ENCODE data around the gene PACRG. TPM values are rescaled to one million over a fixed set of nuclear protein-coding genes. Genes with fewer than 3 reads are reported as not detected.

PACRG gene
- total RNA-seq, 2 experiments from 2014 or later = 0.66 to 0.81 TPM

DNA sequence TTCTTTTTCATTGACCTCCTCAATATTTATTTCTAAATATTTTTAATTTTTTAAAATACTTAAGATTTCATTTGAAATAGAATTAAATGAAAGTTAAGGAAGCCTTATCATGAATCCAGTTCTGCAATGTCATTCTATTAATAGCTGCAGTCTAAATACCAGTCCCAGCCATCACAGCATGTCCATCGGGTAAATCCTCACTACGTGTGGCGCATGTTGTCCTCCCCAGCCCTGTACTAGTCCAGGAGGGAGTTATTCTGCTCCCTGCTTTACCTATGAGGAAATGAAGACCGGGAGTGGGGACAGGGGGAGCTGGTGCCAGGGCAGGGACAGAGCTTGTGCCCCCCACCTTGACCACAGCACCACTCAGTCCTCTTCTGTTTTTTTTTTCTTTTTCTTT is 561.7 kb downstream of the PACRG start:
- ATAC-seq (ENCODE audit: poor library complexity) = no peak
- TF ChIP-seq, protein P1, sequence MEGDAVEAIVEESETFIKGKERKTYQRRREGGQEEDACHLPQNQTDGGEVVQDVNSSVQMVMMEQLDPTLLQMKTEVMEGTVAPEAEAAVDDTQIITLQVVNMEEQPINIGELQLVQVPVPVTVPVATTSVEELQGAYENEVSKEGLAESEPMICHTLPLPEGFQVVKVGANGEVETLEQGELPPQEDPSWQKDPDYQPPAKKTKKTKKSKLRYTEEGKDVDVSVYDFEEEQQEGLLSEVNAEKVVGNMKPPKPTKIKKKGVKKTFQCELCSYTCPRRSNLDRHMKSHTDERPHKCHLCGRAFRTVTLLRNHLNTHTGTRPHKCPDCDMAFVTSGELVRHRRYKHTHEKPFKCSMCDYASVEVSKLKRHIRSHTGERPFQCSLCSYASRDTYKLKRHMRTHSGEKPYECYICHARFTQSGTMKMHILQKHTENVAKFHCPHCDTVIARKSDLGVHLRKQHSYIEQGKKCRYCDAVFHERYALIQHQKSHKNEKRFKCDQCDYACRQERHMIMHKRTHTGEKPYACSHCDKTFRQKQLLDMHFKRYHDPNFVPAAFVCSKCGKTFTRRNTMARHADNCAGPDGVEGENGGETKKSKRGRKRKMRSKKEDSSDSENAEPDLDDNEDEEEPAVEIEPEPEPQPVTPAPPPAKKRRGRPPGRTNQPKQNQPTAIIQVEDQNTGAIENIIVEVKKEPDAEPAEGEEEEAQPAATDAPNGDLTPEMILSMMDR (IDR thresholded peaks at IDR 0.05) = no peak
- ChIA-PET POLR2A (no interaction called here), CTCF (no interaction called here)
- Mint-ChIP-seq H3K27ac (no peak overlapping the region), H3K36me3 (ENCODE audit: low read depth) (no peaks in the 10 kb centered on the region), H3K9me3 (no peaks in the 10 kb centered on the region), H3K4me1 (ENCODE audit: low read depth) (no peaks in the 10 kb centered on the region), H3K4me3 (no peak overlapping the region), H3K27me3 (no peaks in the 10 kb centered on the region)
- Histone ChIP-seq H3K27me3 (ENCODE audit: control insufficient read depth in 1 of 2, insufficient read depth in 2 of 2, low read length in 2 of 2) (no peaks in the 10 kb centered on the region), H3K9me3 (ENCODE audit: control insufficient read depth in 1 of 2, insufficient read depth in 1 of 2, low read length in 2 of 2) (no peaks in the 10 kb centered on the region), H3K36me3 (ENCODE audit: insufficient read depth, low read length) (no peaks in the 10 kb centered on the region), H3K4me1 (ENCODE audit: insufficient read depth, low read length) (no peaks in the 10 kb centered on the region), H3K27ac (ENCODE audit: low read depth in 1 of 2, low read length in 2 of 2) (no peak overlapping the region), H3K4me3 (ENCODE audit: low read length) (no peak overlapping the region)
- DNase-seq = no peak
- intact Hi-C loops (cut with DNase I, micrococcal nuclease) = no loop called here

DNA sequence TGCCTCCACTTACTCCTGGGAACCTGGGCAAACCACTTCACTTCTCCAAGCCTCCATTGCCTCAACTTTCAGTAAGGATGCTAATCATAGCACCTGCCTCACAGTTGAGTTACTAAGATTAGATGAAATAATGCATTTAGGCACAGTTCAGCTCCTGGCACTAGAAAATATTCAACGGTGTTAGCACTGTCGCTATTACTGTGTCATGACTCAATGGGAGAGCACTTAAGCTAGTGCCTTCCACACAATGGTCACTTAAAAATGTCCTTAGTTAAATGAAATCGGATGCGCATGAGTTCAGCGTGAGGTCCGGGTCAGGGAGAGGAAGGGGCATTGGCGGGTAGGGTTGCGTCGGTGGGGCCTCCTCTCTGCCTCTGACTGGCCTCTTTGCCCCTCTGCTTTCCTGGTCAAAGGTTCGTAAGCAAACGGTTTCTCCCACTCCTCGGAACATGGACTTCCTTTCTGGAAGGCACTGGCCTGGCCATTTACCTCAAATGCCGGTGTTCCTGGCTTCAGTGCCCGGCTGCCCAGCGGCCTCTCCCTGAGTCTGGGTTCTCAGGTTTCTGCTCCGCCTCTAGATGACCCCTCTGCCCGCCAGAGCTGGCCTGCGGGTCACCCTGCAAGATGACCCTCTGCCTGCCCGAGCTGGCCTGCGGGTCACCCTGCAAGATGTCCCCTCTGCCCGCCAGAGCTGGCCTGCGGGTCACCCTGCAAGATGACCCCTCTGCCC is 562.9 kb downstream of the PACRG start:
- H3K4me3 Mint-ChIP-seq = no peak overlapping the region
- Histone ChIP-seq H3K4me1 (ENCODE audit: insufficient read depth, low read length) (no peaks in the 10 kb centered on the region), H3K9me3 (ENCODE audit: control insufficient read depth in 1 of 2, insufficient read depth in 1 of 2, low read length in 2 of 2) (no peaks in the 10 kb centered on the region), H3K36me3 (ENCODE audit: insufficient read depth, low read length) (no peaks in the 10 kb centered on the region), H3K27ac (ENCODE audit: low read depth in 1 of 2, low read length in 2 of 2) (no peak overlapping the region), H3K4me3 (ENCODE audit: low read length) (no peak overlapping the region), H3K27me3 (ENCODE audit: control insufficient read depth in 1 of 2, insufficient read depth in 2 of 2, low read length in 2 of 2) (no peaks in the 10 kb centered on the region)
- ATAC-seq (ENCODE audit: poor library complexity) = no peak
- H3K36me3 Mint-ChIP-seq (ENCODE audit: low read depth) = no peaks in the 10 kb centered on the region
- ChIA-PET POLR2A (no interaction called here), CTCF (no interaction called here)
- intact Hi-C loops (cut with DNase I, micrococcal nuclease) = no loop called here
- no peak for DNase-seq
- H3K27ac Mint-ChIP-seq = no peak overlapping the region
- no peaks in the 10 kb centered on the region for H3K4me1 Mint-ChIP-seq (ENCODE audit: low read depth)
- no peaks in the 10 kb centered on the region for H3K9me3 Mint-ChIP-seq
- no peaks in the 10 kb centered on the region for H3K27me3 Mint-ChIP-seq
- TF ChIP-seq, protein P1 (IDR thresholded peaks at IDR 0.05) = no peak

DNA sequence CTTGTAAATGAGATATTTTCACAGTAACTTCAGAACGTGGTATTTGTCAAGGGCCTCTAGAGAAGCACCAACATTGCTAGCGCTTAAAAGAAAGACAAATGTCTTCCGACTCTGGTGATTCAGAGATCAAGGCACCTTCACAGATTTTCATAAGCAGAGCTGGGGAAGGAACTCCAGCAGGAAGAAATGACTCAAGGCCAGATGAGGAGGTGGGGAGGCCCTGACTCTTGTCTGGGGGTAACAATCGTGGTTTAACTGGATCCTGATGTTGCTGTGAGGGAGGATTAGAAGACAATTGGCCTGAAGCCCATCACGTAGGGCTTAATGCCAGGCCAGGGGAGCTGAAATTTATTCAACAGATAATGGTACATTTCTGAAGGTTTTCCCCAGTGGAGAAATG is 563.8 kb downstream of the PACRG start:
- H3K27ac Mint-ChIP-seq = no peak overlapping the region
- Histone ChIP-seq H3K27me3 (ENCODE audit: control insufficient read depth in 1 of 2, insufficient read depth in 2 of 2, low read length in 2 of 2) (no peaks in the 10 kb centered on the region), H3K36me3 (ENCODE audit: insufficient read depth, low read length) (no peaks in the 10 kb centered on the region), H3K4me3 (ENCODE audit: low read length) (no peak overlapping the region), H3K27ac (ENCODE audit: low read depth in 1 of 2, low read length in 2 of 2) (no peak overlapping the region), H3K4me1 (ENCODE audit: insufficient read depth, low read length) (no peaks in the 10 kb centered on the region), H3K9me3 (ENCODE audit: control insufficient read depth in 1 of 2, insufficient read depth in 1 of 2, low read length in 2 of 2) (no peaks in the 10 kb centered on the region)
- H3K4me3 Mint-ChIP-seq = no peak overlapping the region
- H3K9me3 Mint-ChIP-seq = no peaks in the 10 kb centered on the region
- DNase-seq = no peak
- H3K4me1 Mint-ChIP-seq (ENCODE audit: low read depth) = no peaks in the 10 kb centered on the region
- POLR2A ChIA-PET = no interaction called here
- no peaks in the 10 kb centered on the region for H3K36me3 Mint-ChIP-seq (ENCODE audit: low read depth)
- intact Hi-C loops (cut with DNase I, micrococcal nuclease) = no loop called here
- TF ChIP-seq, protein P1 (IDR thresholded peaks at IDR 0.05) = no peak
- CTCF ChIA-PET = no interaction called here
- ATAC-seq (ENCODE audit: poor library complexity) = no peak
- H3K27me3 Mint-ChIP-seq = no peaks in the 10 kb centered on the region
